Mammary epithelial cell (primary cell): ENCODE data around the gene IAH1.

Experiments used
- CTCF ChIP-seq, 2 donors: IDR thresholded peaks in 1 of 2; conservative IDR thresholded peaks in 1 of 2; 2 replicates each; pipeline ENCODE4 v1.5.1; 2011 to 2012; ENCODE audit warnings: inconsistent platforms in 2 of 2, low read length in 2 of 2, mild to moderate bottlenecking in 2 of 2, control low read depth in 1 of 2, low read depth in 1 of 2; ENCODE audit not compliant: insufficient read depth in 1 of 2; ENCODE audit errors: extremely low read depth in 1 of 2
- EZH2 ChIP-seq: IDR thresholded peaks from 2 replicates; pipeline ENCODE4 v1.6.1; 2012; ENCODE audit warnings: low read length, inconsistent platforms, borderline replicate concordance

GRCh38 chr2:9527995-9528787 is 53.8 kb downstream of the IAH1 start:
- TF ChIP-seq CTCF (conservative IDR thresholded peaks at IDR 0.05 in 1 of 2, IDR thresholded peaks at IDR 0.05 in 1 of 2; ENCODE audit: extremely low read depth in 1 of 2, insufficient read depth in 1 of 2, low read depth in 1 of 2, low read length in 2 of 2), result no peak
- no peak for TF ChIP-seq EZH2
